PFSK-1 (cell line): ENCODE data around the gene TSPY3. TPM values are rescaled to one million over a fixed set of nuclear protein-coding genes. Genes with fewer than 3 reads are reported as not detected.
"Not testable (repeated sequence)": the region's sequence is repeated elsewhere in the genome, so short reads cannot be mapped to it uniquely, and the experiment has no call there.

ENCODE experiments used
- POLR2AphosphoS5 ChIP-seq: IDR thresholded peaks from 2 replicates; pipeline ENCODE4 v1.6.1; 2012; ENCODE audit warnings: low read depth, mild to moderate bottlenecking, control low read depth, low read length, moderate library complexity
- TAF1 ChIP-seq: IDR thresholded peaks from 2 replicates; pipeline ENCODE4 v1.6.1; 2012; ENCODE audit warnings: low read length, control low read depth, borderline replicate concordance; ENCODE audit not compliant: insufficient read depth
- polyA plus RNA-seq: library from polyadenylated mRNA; unstranded; fragments of >200 nt; gene quantifications from one replicate; pipeline ENCODE4 v1.2.1, GENCODE V29; 2012; ENCODE audit warnings: low read depth, missing spikeins; ENCODE audit not compliant: insufficient read length
- TF ChIP-seq, protein P1 (sequence below), 2 experiments: IDR thresholded peaks; 2 replicates each; pipeline versions ENCODE4 v1.6.1 to v1.8.0; 2011 to 2012; ENCODE audit warnings: low read depth in 2 of 2, low read length in 2 of 2, control low read depth in 1 of 2, inconsistent platforms in 1 of 2, mild to moderate bottlenecking in 1 of 2, moderate library complexity in 1 of 2; ENCODE audit not compliant: insufficient read depth in 1 of 2

The TSPY3 gene, protein sequence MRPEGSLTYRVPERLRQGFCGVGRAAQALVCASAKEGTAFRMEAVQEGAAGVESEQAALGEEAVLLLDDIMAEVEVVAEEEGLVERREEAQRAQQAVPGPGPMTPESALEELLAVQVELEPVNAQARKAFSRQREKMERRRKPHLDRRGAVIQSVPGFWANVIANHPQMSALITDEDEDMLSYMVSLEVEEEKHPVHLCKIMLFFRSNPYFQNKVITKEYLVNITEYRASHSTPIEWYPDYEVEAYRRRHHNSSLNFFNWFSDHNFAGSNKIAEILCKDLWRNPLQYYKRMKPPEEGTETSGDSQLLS
- not detected for polyA plus RNA-seq

DNA sequence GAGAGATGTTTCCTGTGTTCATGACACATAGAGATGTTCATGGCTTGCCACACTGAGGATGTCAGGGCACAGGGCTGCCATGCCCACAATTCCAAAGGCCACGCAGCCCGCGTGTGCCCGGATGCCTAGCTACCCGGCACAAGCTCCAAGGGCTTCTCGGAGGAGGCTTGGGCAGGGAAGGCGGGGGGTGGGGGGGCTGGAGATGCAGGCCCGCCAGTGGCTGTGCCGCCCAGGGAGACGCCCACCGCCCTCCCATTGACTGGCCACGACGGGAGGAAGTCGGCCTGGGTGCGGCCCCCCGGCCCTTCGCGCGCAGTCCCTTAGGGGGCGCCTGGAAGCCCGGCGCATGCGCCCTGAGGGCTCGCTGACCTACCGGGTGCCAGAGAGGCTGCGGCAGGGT, at the start of gene TSPY3:
TSS of gene TSPY3 (plus strand) at position 301 of the 400 bp plus-strand sequence. CDS start at position 347, 46 bp downstream.
- TF ChIP-seq, protein P1, sequence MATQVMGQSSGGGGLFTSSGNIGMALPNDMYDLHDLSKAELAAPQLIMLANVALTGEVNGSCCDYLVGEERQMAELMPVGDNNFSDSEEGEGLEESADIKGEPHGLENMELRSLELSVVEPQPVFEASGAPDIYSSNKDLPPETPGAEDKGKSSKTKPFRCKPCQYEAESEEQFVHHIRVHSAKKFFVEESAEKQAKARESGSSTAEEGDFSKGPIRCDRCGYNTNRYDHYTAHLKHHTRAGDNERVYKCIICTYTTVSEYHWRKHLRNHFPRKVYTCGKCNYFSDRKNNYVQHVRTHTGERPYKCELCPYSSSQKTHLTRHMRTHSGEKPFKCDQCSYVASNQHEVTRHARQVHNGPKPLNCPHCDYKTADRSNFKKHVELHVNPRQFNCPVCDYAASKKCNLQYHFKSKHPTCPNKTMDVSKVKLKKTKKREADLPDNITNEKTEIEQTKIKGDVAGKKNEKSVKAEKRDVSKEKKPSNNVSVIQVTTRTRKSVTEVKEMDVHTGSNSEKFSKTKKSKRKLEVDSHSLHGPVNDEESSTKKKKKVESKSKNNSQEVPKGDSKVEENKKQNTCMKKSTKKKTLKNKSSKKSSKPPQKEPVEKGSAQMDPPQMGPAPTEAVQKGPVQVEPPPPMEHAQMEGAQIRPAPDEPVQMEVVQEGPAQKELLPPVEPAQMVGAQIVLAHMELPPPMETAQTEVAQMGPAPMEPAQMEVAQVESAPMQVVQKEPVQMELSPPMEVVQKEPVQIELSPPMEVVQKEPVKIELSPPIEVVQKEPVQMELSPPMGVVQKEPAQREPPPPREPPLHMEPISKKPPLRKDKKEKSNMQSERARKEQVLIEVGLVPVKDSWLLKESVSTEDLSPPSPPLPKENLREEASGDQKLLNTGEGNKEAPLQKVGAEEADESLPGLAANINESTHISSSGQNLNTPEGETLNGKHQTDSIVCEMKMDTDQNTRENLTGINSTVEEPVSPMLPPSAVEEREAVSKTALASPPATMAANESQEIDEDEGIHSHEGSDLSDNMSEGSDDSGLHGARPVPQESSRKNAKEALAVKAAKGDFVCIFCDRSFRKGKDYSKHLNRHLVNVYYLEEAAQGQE (IDR thresholded peaks at IDR 0.05; ENCODE audit: insufficient read depth in 1 of 2, low read depth in 2 of 2, low read length in 2 of 2) = not testable (repeated sequence)
- not testable (repeated sequence) for TF ChIP-seq POLR2AphosphoS5, TAF1

DNA sequence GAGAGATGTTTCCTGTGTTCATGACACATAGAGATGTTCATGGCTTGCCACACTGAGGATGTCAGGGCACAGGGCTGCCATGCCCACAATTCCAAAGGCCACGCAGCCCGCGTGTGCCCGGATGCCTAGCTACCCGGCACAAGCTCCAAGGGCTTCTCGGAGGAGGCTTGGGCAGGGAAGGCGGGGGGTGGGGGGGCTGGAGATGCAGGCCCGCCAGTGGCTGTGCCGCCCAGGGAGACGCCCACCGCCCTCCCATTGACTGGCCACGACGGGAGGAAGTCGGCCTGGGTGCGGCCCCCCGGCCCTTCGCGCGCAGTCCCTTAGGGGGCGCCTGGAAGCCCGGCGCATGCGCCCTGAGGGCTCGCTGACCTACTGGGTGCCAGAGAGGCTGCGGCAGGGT, 40.7 kb upstream of the TSPY3 start, which contains the start of gene TSPY8:
TSS of gene TSPY8 (plus strand) at position 301 of the 400 bp plus-strand sequence. CDS start at position 347, 46 bp downstream.
- TF ChIP-seq TAF1, POLR2AphosphoS5: not testable (repeated sequence)
- TF ChIP-seq, protein P1 (IDR thresholded peaks at IDR 0.05; ENCODE audit: insufficient read depth in 1 of 2, low read depth in 2 of 2, low read length in 2 of 2) = not testable (repeated sequence)
